CD4-positive, alpha-beta T cell (primary cell): ENCODE measurements around the gene HTRA1. TPM values are rescaled to one million over a fixed set of nuclear protein-coding genes. Genes with fewer than 3 reads are reported as not detected.

ENCODE experiments used
- ATAC-seq: fragments of 200-7000 bp; cut with Tn5 transposase; one replicate; pipeline ENCODE4 v1.10.0; 2022; ENCODE audit warnings: mild to moderate bottlenecking; ENCODE audit not compliant: poor library complexity
- CTCF ChIA-PET: fragments of 350-600 bp; sonication (Branson Sonifier 250); formaldehyde crosslinking; loops from one replicate; lab custom pipeline; 2021; ENCODE audit warnings: antibody characterized with exemption, inconsistent platforms; lab: Charles Lee
- POLR2A ChIA-PET: fragments of 350-600 bp; sonication (Branson Sonifier 250); formaldehyde crosslinking; loops from one replicate; lab custom pipeline; 2021; ENCODE audit warnings: antibody characterized with exemption, inconsistent platforms; lab: Charles Lee
- DNase-seq, 14 experiments: peaks; one replicate each; pipeline ENCODE4 v3.0.0-alpha.2; 2013 to 2020; ENCODE audit warnings: mixed read lengths in 2 of 14
- H3K27ac ChIP-seq, 2 donors: one replicate each; pipeline versions ENCODE4 v1.5.1 to v1.7.0; 2013; ENCODE audit warnings: low read length in 2 of 2, low read depth in 1 of 2, mild to moderate bottlenecking in 1 of 2
- H3K27me3 ChIP-seq, 2 experiments: 1 replicate in 1 of 2; 2 replicates in 1 of 2; pipeline versions ENCODE4 v1.6.1 to v1.7.0; 2013; ENCODE audit warnings: low read length in 2 of 2, control low read depth in 1 of 2, mild to moderate bottlenecking in 1 of 2, moderate library complexity in 1 of 2; ENCODE audit not compliant: insufficient read depth in 2 of 2, control insufficient read depth in 1 of 2
- H3K36me3 ChIP-seq: one replicate; pipeline ENCODE4 v1.6.1; 2013; ENCODE audit warnings: low read length, control low read depth; ENCODE audit not compliant: insufficient read depth
- H3K4me1 ChIP-seq: one replicate; pipeline ENCODE4 v1.6.1; 2013; ENCODE audit warnings: low read length, control low read depth; ENCODE audit not compliant: insufficient read depth
- H3K4me3 ChIP-seq: one replicate; pipeline ENCODE4 v1.5.1; 2013; ENCODE audit warnings: mild to moderate bottlenecking, low read length, moderate library complexity
- H3K9me3 ChIP-seq, 2 experiments: 1 replicate in 1 of 2; 2 replicates in 1 of 2; pipeline versions ENCODE4 v1.6.1 to v1.7.0; 2013; ENCODE audit warnings: low read length in 2 of 2, mild to moderate bottlenecking in 2 of 2, control low read depth in 1 of 2, moderate library complexity in 1 of 2; ENCODE audit not compliant: control insufficient read depth in 1 of 2, insufficient read depth in 1 of 2
- H3K27ac Mint-ChIP-seq: one replicate; pipeline ENCODE4 v1.8.0; 2020; ENCODE audit warnings: mixed read lengths
- H3K27me3 Mint-ChIP-seq: one replicate; pipeline ENCODE4 v1.8.0; 2021; ENCODE audit warnings: mixed read lengths
- H3K36me3 Mint-ChIP-seq: one replicate; pipeline ENCODE4 v1.8.0; 2021; ENCODE audit warnings: low read depth, mixed read lengths
- H3K4me1 Mint-ChIP-seq: one replicate; pipeline ENCODE4 v1.8.0; 2021; ENCODE audit warnings: low read depth, mixed read lengths
- H3K4me3 Mint-ChIP-seq: one replicate; pipeline ENCODE4 v1.8.0; 2020; ENCODE audit warnings: mild to moderate bottlenecking, mixed read lengths
- H3K9me3 Mint-ChIP-seq: one replicate; pipeline ENCODE4 v1.8.0; 2020; ENCODE audit warnings: mixed read lengths
- intact Hi-C, 2 experiments: fragments of 100-400 bp; cut with DNase I in 1 of 2; cut with micrococcal nuclease in 1 of 2; formaldehyde crosslinking; loops; one replicate each; pipeline versions ENCODE4 v1.15.1 to v1.9.0; 2023 to 2025; cut with DNase I, micrococcal nuclease
- total RNA-seq, 174 experiments: library from RNA in 2 of 174; stranded (reverse) in 2 of 174; gene quantifications; one replicate each; pipeline ENCODE4 v1.2.3 and lab custom pipeline; 2021 to 2026
- TF ChIP-seq, protein P1 (sequence below): fragments of 200-600 bp; IDR thresholded peaks from one replicate; pipeline ENCODE4 v1.8.0; 2022; ENCODE audit warnings: antibody characterized with exemption, mild to moderate bottlenecking

Gene HTRA1
- total RNA-seq, 2 experiments from 2014 or later, result not detected

DNA sequence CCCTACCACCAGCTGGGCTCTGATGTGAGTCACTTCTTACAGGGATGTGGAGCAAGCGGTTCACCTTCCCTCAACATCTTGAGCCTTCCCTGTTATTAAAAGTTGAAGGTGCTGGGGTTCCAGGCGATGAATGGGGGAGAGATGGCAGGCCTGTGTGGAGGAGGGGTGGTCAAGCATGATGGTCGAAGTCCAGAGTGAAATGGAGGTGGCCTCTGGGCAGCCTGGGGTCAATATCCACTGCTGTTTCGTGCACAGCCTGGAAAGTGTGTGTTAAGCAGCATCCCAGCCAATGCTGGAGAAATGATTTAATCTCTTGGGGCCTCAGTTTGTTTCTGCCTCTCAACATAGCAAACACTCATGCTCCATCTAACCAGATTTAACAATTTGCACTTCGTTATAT lies 65.5 kb downstream of the HTRA1 start:
- TF ChIP-seq, protein P1, sequence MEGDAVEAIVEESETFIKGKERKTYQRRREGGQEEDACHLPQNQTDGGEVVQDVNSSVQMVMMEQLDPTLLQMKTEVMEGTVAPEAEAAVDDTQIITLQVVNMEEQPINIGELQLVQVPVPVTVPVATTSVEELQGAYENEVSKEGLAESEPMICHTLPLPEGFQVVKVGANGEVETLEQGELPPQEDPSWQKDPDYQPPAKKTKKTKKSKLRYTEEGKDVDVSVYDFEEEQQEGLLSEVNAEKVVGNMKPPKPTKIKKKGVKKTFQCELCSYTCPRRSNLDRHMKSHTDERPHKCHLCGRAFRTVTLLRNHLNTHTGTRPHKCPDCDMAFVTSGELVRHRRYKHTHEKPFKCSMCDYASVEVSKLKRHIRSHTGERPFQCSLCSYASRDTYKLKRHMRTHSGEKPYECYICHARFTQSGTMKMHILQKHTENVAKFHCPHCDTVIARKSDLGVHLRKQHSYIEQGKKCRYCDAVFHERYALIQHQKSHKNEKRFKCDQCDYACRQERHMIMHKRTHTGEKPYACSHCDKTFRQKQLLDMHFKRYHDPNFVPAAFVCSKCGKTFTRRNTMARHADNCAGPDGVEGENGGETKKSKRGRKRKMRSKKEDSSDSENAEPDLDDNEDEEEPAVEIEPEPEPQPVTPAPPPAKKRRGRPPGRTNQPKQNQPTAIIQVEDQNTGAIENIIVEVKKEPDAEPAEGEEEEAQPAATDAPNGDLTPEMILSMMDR, result no peak
- H3K4me1 Mint-ChIP-seq, result no peaks in the 10 kb centered on the region
- no peaks in the 10 kb centered on the region for H3K36me3 Mint-ChIP-seq
- DNase-seq (no peak), ATAC-seq (no peak)
- H3K4me3 Mint-ChIP-seq, result no peak overlapping the region
- peaks cover 13% of the 10 kb centered on the region for H3K27me3 Mint-ChIP-seq
- no peak overlapping the region for H3K27ac Mint-ChIP-seq
- Histone ChIP-seq H3K36me3 (no peaks in the 10 kb centered on the region), H3K4me1 (peaks cover 3% of the 10 kb centered on the region), H3K4me3 (no peak overlapping the region), H3K9me3 (no peaks in the 10 kb centered on the region), H3K27me3 (no peaks in the 10 kb centered on the region), H3K27ac (no peak overlapping the region)
- H3K9me3 Mint-ChIP-seq, result no peaks in the 10 kb centered on the region
- intact Hi-C loops, result no loop called here
- CTCF ChIA-PET, result no interaction called here
- POLR2A ChIA-PET, result no interaction called here

DNA sequence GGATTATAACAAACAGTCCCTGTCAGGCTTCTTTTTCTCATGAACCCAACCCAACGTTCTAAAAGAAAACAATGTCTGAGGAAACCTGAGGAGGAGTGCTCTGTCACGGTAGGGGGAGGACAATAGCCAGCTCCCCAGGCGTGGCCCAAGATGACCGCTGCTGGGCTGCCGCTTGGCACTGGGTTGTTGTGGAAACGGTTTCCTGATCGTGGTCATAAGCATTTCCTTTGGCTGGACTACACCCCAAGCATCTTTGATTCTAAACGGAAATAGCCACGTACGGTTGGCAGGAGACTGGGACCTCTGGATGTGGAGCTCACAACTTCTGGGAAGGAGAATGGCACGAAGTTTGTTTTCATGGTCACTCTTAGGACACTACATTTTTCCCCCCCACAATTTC lies 68.8 kb downstream of the HTRA1 start:
- Histone ChIP-seq H3K4me3 (no peak overlapping the region), H3K9me3 (no peaks in the 10 kb centered on the region), H3K27ac (no peak overlapping the region), H3K27me3 (no peaks in the 10 kb centered on the region), H3K36me3 (no peaks in the 10 kb centered on the region), H3K4me1 (peaks cover 3% of the 10 kb centered on the region)
- Mint-ChIP-seq H3K27me3 (peaks cover 13% of the 10 kb centered on the region), H3K4me3 (no peak overlapping the region), H3K4me1 (no peaks in the 10 kb centered on the region), H3K9me3 (no peaks in the 10 kb centered on the region), H3K36me3 (no peaks in the 10 kb centered on the region), H3K27ac (no peak overlapping the region)
- DNase-seq (no peak), ATAC-seq (no peak)
- TF ChIP-seq, protein P1, result no peak
- CTCF ChIA-PET, result no interaction called here
- intact Hi-C loops, result no loop called here
- POLR2A ChIA-PET, result no interaction called here

DNA sequence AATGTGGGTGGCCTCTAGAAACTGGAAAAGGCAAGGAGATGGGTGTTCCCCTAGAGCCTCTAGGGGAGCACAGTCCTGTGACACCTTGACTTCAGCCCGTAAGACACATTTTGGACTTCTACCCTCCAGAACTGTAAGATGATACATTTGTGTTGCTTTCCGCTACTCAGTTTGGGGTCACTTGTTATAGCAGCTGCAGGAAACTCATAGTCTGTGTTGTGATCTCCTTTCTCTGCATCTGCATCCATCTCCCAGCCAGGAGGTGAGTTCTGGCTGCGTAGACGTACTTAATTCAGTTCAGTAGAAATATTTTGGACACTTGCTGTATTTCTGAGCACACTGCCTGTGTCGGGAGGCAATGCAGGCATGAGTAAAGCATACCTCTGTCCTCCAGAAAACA lies 69.9 kb downstream of the HTRA1 start:
- intact Hi-C loops, result no loop called here
- H3K4me1 ChIP-seq, result no peaks in the 10 kb centered on the region
- H3K9me3 ChIP-seq, result no peaks in the 10 kb centered on the region
- no peaks in the 10 kb centered on the region for H3K9me3 Mint-ChIP-seq
- H3K4me3 ChIP-seq, result no peak overlapping the region
- no peaks in the 10 kb centered on the region for H3K36me3 ChIP-seq
- H3K27me3 Mint-ChIP-seq, result peaks cover 17% of the 10 kb centered on the region
- no peaks in the 10 kb centered on the region for H3K4me1 Mint-ChIP-seq
- TF ChIP-seq, protein P1, result no peak
- POLR2A ChIA-PET, result no interaction called here
- no peaks in the 10 kb centered on the region for H3K27me3 ChIP-seq
- ATAC-seq (no peak), DNase-seq (no peak)
- no peak overlapping the region for H3K4me3 Mint-ChIP-seq
- CTCF ChIA-PET, result no interaction called here
- no peak overlapping the region for H3K27ac Mint-ChIP-seq
- no peaks in the 10 kb centered on the region for H3K36me3 Mint-ChIP-seq
- no peak overlapping the region for H3K27ac ChIP-seq
